Measurements from ENCODE around the gene NEU4.
"Not testable (repeated sequence)": the region's sequence is repeated elsewhere in the genome, so short reads cannot be mapped to it uniquely, and the experiment has no call there.

Gene NEU4

DNA sequence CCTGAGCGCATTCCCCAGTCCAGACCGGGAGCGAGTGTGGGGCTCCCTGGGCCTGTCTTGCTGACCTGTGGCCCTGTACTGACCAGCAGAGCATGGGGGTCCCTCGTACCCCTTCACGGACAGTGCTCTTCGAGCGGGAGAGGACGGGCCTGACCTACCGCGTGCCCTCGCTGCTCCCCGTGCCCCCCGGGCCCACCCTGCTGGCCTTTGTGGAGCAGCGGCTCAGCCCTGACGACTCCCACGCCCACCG lies 5.3 kb downstream of the NEU4 start:
- DNase-seq: no peak

DNA sequence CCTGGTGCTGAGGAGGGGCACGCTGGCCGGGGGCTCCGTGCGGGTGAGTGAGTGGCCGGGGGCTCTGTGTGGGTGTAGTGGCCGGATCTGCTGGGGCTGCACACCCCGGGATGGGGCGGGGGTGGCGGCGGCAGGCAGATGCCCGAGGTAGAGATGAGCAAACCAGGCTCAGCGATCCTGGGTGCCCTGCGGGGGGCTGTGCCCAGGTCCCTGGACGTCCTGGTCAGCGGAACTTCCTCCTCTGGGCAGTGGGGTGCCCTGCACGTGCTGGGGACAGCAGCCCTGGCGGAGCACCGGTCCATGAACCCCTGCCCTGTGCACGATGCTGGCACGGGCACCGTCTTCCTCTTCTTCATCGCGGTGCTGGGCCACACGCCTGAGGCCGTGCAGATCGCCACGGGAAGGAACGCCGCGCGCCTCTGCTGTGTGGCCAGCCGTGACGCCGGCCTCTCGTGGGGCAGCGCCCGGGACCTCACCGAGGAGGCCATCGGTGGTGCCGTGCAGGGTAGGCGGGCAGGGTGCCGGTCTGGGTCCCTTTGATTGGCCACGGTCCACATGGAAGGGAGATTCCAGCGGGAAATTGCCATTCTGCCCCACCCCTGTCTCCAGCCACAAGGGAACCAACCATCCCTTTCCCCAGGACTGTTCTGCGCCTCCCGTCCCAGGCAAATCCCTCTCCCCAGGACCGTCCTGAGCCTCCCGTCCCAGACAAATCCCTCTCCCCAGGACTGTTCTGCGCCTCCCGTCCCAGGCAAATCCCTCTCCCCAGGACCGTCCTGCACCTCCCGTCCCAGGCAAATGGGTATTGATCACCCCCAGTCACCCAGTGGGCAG lies 5.9 kb downstream of the NEU4 start:
- DNase-seq: no peak

DNA sequence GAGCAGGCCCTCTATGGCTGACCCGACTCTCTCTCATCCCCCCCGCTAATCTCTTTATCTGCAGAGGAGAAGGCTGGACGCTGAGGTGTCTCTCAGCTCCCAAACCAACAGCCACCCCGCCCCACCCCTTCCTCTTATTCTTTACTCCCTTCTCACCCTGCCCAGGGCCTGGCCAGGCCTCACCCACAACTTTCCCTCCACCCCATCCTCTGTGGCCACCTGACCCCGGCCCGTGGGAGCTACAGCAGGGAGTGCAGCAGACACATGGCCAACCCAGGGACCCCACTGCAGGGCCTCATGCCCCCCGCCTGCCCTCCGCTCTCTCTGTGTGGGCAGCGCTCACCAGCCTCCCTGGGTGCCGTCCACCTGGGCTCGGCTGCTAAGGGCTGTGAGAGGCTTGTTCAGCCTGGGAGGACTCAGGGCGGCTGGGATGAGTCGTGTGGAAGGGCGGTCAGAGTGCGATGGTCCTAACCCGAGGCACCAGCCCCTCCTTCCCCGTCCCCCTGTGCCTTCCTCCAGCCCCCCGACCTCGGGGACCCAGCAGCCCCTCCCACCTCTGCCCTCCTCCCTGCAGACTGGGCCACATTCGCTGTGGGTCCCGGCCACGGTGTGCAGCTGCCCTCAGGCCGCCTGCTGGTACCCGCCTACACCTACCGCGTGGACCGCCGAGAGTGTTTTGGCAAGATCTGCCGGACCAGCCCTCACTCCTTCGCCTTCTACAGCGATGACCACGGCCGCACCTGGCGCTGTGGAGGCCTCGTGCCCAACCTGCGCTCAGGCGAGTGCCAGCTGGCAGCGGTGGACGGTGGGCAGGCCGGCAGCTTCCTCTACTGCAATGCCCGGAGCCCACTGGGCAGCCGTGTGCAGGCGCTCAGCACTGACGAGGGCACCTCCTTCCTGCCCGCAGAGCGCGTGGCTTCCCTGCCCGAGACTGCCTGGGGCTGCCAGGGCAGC lies 6.8 kb downstream of the NEU4 start:
- no peak for DNase-seq

DNA sequence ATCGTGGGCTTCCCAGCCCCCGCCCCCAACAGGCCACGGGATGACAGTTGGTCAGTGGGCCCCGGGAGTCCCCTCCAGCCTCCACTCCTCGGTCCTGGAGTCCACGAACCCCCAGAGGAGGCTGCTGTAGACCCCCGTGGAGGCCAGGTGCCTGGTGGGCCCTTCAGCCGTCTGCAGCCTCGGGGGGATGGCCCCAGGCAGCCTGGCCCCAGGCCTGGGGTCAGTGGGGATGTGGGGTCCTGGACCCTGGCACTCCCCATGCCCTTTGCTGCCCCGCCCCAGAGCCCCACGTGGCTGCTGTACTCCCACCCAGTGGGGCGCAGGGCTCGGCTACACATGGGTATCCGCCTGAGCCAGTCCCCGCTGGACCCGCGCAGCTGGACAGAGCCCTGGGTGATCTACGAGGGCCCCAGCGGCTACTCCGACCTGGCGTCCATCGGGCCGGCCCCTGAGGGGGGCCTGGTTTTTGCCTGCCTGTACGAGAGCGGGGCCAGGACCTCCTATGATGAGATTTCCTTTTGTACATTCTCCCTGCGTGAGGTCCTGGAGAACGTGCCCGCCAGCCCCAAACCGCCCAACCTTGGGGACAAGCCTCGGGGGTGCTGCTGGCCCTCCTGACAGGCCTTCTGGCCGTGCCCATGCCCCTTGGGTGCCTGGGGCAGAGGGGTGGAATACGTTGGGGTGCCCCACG lies 7.6 kb downstream of the NEU4 start:
- no peak for DNase-seq

DNA sequence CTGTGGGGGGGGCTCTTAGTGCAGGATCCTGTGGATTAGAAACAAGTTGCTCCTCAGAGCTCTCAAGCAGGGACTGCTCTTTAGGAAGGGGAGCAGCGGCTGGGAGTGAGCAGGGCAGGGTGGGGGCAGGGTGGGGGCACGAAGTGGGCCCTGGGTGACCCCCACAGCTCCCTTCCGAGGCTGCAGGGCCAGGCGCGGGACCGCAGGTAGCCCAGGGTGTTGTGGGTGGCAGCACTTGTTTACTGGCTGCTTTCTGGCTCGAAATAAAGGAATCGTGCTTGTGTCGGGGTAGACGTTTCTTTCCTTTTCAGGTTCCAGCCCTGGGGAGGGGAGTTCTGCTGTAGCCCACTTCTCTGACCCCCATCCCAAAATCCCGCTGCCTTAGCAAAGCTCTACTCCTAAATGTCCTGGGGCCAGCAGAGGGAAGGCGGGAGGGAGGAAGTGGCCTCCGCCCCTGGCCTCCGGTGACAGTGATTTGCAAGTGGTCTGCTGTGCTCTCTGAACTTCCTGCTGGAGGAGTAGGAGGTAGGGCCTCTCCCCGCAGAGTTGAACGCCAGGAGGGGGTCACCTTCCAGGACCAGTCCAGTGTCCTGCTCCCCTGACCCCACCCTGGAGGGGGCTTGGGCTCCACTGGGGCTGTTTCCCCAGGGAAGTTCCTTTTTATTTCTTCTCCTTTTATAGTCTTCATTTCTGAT lies 8.3 kb downstream of the NEU4 start:
- DNase-seq: no peak

DNA sequence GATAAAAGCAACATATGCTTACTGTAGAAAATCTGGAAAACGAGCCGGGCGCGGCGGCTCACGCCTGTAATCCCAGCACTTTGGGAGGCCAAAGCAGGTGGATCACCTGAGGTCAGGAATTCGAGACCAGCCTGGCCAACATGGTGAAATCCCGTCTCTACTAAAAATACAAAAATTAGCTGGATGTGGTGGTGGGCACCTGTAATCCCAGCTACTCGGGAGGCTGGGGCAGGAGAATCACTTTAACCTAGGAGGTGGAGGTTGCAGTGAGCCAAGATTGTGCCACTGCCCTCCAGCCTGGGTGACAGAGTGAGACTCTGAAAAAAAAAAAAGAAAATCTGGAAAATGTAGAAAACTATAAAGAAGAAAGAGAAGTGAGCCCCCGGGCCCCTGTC lies 8.8 kb downstream of the NEU4 start:
- DNase-seq: not testable (repeated sequence)

DNA sequence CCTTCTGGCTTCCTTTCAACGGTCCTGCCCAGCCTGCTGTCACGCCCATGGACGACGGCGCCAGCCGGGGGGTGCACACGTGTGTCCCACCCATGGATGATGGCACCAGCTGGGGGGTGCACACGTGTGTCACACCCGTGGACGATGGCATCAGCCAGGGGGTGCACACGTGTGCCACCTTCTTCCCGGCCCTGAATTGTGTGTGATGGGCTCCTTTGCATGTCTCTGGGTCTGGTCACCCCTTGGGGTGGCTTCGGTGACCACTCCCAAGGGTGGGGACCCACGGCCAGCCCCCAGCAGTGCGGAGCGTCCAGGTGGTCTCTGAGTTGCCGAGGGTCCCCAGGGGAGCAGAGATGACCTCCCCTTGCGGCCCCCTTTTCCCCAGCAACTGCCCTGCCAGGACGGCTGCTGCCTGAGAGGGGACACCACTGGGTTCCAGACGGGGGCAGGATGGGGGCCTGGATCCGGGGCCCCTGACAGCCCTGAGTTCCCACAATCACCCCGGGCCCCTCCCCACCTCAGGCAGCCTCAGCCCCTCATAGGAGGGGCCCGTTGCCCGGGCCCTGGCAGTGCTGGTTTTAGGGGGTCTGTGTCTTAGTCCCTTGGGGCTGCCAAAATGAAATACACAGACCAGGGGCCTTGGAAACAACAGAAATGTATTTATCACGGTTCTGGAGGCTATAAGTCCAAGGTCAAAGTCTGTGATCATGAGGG lies 9.4 kb downstream of the NEU4 start:
- DNase-seq: no peak

DNA sequence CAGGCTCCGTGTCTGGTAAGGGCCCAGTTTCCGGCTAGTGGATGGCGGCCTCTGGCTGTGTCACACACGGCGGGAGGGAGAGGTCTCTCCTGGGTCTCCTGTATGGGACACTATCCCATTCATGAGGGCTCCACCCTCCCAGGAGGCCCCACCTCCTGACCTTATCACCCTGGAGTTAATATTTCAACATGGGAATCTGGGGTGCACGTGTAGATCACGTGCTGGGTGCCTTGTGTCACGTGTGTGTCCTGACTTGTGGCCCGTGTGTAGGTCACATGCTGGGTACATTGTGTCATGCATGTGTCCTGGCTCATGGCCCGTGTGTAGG lies 9.9 kb downstream of the NEU4 start:
- no peak for DNase-seq

DNA sequence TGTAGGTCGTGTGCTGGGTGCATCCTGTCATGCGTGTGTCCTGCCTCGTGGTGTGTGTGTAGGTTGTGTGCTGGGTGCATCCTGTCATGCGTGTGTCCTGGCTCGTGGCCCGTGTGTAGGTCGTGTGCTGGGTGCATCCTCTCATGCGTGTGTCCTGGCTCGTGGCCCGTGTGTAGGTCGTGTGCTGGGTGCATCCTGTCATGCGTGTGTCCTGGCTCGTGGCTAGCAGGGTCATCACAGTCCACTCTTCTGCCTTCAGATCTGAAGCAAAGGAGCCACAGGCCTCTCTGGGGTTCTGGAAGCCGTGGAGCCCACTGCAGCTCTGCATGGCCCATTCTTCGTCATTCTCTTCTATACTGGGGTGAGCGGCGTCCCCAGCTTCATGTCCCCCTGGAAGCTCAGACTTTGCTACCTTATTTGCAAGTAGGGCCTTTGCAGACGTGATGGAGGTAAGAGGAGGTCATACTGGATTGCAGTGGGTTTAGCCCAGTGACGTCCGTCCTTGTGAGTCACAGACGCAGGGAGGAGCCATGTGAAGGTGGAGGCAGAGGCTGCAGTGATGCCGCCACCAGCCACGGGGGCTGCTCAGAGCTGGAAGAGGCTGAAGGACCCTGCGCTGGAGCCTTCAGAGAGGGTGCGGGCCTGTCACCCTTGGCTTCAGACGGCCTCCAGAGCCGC lies 11.1 kb downstream of the NEU4 start:
- not testable (repeated sequence) for DNase-seq

DNA sequence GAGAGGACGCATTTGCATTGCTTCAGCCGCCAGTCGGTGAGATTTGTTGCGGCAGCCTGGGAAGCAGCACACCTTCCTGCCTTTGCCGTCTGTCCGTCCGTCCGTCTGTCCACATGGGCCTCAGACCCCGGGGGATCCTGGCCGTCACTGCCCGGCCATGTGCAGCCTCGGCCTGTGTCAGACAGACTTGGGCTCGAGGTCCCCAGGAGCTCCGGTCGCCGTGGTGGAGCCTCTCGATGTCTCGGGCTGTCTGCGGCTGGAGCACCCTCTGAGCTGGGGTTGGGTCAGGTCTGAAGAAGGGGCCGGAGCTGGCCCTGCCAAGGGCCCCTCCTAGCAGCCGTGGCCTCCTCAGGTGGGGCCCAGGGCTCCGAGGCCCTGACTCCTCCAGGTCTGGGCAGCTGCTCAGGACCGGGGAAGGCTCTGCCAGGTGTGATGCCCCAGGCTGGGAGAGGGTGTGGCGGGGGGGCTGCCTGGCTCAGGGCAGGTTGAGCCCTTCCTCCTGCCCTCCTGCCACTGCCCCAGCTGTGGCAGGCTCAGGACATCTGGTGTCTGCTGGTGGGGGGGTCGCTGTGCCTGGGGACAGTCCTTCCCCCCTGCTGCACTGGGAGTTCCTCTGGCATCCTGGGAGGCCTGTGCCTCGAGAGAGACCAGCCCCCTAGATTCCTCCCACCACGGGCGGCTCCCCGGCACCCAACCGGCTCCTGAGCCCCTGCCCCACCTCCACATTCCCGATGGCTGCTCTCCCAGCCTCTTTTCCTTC lies 11.8 kb downstream of the NEU4 start:
- DNase-seq: no peak

DNA sequence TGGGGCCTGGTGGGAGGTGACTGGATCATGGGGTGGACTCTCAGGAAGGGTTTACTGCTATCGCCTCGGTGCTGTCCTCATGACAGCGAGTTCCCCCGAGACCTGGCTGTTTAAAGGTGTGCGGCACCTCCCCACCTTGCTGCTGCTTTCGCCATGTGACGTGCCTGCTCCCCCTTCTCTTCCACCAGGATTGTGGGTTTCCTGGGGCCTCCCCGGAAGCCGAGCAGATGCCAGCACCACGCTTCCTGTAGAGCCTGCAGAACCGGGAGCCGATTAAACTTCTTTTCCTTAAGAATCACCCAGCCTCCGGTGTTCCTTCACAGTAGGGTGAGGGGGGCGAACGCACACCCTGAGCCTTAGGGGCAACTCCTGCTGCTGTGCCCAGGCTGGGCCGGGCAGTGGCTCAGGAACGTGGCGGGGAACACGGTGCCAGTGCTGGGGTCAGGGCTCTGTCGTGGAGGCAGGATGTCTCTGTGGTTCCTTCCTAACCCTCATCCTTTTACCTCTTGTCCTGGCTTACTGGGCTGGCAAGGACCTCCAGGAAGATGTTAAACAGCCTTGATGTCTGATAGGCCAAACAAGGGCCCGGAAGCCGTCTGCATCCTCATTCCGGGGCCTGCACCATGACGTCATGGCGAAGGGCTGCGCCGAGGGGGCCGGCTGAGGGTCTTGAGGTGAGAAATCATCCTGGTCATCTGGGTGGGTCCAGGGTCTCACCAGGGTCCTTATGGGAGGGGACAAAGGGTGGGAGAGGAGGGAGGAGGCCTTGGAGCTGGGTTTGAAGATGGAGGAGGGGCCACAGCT lies 12.7 kb downstream of the NEU4 start:
- no peak for DNase-seq

DNA sequence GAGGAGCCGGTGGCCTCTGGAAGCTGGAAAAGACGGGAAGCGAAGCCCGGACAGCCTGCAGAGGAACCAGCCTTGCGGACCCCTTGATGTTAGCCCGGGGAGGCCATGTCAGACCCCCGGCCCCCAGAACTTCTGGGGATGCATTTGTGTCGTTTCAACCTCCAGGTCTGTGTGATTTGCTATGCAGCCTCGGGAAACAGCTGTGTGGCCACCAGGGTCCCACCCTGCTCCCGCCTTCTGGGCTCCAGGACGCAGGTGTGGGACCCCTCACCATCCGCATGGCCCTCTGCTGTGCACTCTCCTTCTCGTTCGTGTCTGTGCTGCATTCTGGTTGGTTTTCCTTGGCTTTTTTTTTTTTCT lies 13.3 kb downstream of the NEU4 start:
- DNase-seq: no peak

DNA sequence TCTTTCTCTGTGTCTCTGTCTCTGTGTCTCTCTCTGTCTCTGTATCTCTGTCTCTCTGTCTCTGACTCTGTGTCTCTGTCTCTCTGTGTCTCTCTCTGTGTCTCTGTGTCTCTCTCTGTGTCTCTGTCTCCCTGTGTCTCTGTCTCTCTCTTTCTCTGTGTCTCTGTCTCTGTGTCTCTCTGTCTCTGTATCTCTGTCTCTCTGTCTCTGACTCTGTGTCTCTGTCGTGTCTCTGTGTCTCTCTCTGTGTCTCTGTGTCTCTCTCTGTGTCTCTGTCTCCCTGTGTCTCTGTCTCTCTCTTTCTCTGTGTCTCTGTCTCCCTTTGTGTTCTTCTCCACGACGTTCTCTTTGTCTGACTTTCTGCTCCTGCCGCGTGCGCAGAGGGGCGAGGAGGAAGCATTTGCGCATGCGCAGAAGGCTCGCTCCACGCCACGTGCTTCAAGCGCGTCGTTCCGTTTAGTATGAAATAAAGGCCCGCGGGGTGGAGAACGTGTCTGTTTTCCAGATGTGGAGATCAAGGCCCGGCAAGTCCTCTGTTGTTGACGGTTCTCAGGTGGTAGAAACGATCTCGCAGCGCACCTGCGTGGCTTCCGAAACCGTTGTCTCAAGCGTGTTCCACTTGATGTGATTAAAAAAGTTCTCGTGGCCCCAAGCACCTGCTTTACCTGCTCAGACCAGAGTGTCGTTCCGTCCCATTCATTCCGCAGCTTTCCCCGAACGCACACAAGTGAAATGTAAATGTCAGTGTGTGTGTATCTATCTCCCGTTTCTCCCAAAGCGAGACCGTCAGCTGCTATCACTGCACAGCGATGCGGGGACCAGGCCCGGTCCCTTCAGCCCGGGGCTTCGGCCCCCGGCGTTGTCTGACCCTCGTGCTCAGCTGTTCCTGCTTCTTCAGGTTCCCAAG lies 14.8 kb downstream of the NEU4 start:
- peak; percentile 52 for DNase-seq

DNA sequence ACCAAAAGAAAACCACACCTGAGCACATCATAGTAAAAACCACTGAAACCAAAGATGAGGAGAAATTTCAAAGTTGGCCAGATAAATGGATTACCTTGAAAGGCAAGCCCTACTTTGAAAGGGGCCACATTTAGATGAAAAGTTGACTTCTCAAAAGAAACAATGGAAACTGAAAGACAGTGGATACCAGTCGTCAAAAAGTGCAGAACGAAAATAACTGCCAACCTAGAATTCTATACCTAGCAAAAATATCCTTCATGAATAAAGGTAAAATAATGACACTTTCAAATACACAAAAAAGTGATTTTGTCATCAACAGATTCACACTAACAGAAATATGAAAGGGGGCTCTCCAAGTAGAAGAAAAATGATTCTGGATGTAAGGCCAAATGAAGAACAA lies 18.4 kb downstream of the NEU4 start:
- no peak for DNase-seq

DNA sequence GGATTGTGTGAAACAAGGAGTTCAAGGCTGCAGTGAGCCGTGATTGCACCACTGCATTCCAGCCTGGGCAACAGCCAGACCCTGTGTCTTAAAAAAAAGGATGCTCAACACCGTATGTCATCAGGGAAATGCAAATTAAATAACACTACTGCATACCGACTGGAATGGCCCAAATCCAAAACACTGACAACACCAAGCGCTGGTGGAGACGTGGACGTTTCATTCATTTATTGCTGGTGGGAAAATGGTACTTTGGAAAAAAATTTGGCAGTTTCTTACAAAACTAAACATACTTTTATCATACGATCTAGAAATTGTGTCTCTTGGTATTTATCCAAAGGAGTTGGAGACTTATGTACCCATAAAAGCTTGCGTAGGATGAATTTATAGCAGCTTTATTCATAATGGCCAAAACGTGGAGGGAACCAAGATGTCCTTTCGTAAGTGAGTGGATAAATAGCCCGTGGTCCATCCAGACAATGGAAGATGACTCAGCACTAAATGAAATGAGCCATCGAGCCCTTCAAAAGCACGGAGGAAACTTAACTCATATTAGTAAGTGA lies 24.2 kb downstream of the NEU4 start:
- DNase-seq: no peak

DNA sequence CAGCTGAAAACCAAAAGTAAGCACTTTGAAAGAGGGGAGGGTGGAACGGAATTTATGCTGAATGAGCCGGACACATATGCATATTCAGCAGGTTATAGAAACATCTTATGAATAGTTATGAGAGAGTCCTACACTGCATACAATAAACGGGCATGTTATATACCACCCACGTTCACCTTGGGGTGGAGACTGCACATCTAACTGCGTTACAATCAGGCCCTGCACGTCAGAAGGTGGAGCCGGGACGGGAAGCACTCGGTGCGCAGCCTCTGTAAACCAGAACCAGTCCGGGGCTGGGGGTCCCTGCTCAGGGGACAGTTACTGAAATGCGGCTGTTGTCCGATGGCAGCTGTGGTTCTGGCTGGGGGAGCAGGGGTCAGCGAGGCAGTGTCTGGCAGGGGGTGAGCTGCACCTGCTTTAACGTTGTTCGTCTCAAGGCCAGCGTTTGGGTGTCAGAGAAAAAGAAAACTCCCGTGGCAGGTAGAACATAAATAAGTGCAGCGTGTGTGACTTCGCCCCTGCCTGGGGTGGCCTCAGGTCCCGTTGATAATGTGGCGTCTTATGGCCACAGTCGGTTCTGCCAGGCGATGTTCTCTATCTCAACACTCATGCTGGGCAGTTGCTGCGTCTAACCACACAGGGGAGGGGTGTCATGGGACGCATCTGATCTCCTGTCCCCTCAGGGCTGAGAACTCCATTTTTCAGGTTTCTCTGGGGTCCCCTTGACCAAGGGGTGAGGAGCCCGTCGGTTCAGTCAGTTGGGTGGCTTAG lies 24.9 kb downstream of the NEU4 start:
- DNase-seq: peak; percentile 40

DNA sequence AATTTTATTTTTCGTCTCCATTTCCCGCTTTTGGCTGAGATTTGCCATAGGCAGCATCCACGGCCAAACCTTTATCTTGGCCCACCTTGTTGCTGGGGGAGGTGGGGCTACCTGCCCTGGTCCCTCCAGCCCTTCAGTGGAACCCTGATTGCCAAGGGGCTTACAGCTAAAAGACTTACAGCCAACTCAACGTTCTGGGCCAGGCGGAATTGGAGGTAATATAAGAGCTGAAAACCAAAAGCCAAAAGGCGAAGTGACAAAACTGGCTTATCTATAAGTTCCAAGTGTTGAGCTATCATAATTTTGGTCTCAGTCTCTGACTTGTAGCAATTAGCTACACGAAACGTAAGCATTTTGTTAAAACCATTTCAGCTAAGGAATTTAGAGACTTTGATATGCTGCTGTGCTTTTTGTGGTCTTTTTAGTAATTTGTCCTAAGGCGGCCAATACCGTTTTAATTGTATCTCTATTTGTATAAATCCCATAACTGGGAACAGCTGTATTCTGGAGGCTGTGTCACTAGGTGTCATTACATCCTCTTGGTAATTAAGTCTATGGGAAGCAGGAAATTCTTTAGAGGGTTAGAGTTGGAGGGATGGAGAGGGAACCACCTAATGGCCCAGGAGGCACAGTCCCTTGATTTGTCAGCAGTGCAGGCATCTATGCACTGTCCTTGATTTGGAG lies 25.7 kb downstream of the NEU4 start:
- DNase-seq: no peak

DNA sequence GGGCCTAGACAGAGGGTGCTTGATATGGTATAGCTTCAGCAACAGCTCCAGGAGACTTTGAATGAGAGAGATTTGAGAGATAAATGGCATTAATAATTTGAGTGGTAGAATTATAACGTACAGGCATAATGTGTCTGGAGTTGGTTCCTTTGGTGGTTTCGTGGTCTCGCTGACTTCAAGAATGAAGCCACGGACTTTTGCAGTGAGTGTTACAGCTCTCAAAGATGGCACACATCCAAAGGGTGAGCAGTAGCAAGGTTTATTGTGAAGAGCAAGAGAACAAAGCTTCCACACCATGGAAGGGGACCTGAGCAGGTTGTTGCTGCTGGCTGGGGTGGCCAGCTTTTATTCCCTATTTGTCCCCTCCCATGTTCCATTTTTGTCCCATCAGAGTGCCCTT lies 26.6 kb downstream of the NEU4 start:
- DNase-seq: no peak

Measured in NCI-H526 treated with DMSO at 0.1 percent for 48 hours (cell line).